Right renal pelvis (tissue), 4 donors: ENCODE measurements around the gene TNPO3. TPM values are rescaled to one million over a fixed set of nuclear protein-coding genes. Genes with fewer than 3 reads are reported as not detected.

ENCODE experiments used
- DNase-seq, 4 donors: peaks; one replicate each; pipeline ENCODE4 v3.0.0-alpha.2; 2013; ENCODE audit warnings: low read depth in 4 of 4, low spot score in 3 of 4, missing footprints in 1 of 4
- polyA plus RNA-seq, 4 donors: library from polyadenylated mRNA; unstranded; fragments of 120-200 nt; gene quantifications; one replicate each; pipeline ENCODE4 v1.2.1, GENCODE V29; 2013; ENCODE audit not compliant: insufficient read length in 4 of 4

The TNPO3 gene
- polyA plus RNA-seq, 4 donors, result 42.9 to 45.3 (median 43.7) TPM

- DNase-seq, result no peak
These were observed 113.5 kb downstream of the TNPO3 start for GRCh38 chr7:128941323-128941890.

- no peak for DNase-seq
These were observed 114.2 kb downstream of the TNPO3 start for GRCh38 chr7:128940494-128941322.

GRCh38 chr7:128939861-128940410, 115.0 kb downstream of the TNPO3 start:
- no peak for DNase-seq

DNA sequence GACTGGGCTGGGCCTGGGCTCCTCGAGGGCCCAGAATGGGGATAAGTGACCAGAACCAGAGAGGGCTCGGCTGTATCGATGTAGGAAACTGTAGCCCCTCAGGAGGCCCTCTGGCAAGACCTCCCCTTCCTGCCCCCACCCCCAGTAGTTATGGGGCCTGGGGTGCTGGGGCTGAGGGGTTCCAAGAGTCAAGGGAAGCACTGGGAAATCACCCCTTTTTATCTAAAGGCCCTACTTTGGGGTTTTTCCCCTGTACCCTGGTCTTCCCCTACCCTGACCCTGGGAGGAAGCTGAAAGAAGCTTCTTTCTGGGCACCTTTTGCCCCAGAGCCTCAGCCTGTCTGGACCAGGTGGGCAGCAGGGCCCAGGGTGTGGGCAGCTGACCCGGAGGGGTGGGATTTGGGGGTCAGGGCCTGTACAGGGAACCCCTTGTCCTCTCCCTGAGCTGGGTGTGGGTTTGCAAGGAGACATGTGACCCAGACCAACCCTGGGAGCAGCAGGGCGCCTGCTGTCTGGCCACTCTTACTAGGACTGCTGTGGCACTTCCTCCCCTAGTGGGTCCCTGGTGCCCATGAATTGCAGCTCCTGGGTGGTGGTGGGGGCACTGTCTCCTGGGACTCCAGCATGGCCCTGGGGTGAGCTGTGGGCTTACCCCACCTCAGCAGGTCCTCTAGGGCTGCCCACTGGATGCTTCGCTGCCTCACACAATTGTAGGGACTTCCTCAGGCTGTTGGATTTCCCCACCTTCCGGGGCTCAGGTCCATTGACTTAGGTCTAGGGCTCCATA, 115.6 kb downstream of the TNPO3 start:
- no peak for DNase-seq

GRCh38 chr7:128938544-128939074, 116.3 kb downstream of the TNPO3 start:
- DNase-seq, result no peak

DNA sequence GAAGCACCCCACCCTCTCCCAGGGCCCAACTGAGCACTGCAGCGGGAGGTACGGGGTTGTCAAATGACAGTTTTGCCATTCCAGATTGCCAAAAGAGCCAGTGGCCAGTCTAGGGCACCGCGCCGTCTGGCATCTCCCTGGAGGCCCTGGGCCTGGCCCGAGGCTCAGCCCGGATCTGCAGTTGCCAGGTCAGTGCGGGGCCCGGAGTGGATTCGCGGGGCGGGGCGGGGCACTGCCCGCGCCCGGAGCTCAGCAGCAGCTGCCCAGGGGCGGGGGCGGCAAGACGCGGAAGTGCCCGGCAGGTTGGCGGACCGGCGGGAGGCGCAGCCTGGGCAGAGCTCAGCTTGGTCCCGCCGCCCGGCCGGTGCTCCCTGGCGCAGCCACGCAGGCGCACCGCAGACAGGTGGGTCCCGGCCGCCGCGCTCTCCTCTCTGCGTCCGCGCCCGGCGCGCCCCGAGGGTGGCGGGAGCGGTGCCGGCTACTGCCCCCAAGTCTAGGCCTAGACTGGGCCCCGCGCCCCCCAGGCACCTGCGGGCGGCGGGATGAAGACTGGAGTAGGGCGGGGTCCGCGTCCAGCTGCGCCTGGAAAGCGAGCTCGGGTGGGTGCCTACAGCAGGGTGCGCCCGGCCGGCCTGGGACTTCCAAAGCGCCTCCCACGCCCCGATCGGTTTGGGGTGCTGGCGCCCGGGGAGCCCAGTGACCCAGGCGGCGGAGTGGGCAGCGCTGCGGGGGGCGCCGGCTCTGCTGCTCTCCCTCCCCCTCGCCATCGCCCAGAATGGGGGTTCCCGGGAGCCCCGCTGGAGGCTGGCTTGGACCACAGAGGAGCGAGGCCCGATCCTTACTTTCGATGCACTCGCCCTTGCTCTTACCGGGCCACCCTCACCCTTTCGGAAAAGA, 117.0 kb downstream of the TNPO3 start, which contains the start of gene IRF5:
TSS of gene IRF5 (plus strand) at position 281 of the 897 bp plus-strand sequence. CDS start 4,155 bp downstream, outside the sequence.
- DNase-seq, result no peak

- DNase-seq, result no peak
These were observed 117.7 kb downstream of the TNPO3 start for GRCh38 chr7:128937271-128937646.

GRCh38 chr7:128936798-128937197, 118.1 kb downstream of the TNPO3 start:
- no peak for DNase-seq

- no peak for DNase-seq
These were observed 119.6 kb downstream of the TNPO3 start for GRCh38 chr7:128935342-128935730.

- DNase-seq, result no peak
These were observed 120.3 kb downstream of the TNPO3 start for GRCh38 chr7:128934361-128935341.

DNA sequence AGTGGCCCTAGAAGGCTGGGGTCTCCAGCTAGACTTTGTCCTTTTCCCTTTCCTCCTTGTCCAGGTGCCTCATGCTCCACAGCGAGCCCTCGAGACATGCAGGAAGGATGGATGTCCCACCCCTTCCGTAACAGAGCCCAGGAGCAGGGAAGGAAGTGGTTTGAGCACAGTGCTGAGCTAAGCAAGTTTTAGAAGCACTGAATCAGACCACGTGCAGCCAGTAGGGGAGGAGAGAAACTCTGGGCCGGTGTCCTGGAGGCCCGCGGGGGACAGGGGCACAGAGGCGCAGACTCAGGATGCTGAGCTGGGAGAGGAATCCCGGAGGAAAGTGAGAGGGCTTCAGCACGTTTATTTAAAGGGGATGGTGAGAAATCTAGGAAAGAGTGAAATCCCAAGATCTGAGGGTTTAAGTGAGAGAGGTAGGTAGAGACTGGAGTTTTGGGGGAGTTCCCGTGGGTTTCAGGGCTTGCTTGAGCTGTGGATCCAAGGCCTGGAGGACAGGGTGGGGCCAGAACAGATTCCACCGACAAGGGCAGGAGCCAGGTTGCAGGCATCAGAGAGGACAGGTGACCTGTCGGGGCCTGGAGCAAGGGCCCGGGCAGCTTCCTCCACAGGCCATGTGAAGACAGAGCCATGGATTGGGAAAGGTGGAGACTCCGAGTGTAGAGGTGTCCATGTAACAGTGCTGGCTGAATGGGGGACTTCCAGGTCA, 121.6 kb downstream of the TNPO3 start:
- DNase-seq, result no peak

DNA sequence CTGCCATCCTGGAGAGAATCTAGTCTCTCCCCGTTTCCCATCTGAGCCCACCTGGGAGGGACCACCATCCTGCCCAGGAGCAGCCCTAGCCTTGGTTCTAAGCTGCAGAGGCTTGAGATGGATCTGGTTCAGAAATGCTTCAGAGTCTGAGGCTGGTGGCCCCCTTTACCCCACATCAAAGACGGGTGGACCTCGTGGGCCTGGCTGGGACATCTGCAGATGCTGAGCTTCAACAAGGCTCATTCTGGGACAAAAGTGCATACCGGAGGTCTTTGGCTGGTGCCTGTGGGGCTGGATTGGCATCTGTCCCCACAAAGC, 122.1 kb downstream of the TNPO3 start:
- no peak for DNase-seq

DNA sequence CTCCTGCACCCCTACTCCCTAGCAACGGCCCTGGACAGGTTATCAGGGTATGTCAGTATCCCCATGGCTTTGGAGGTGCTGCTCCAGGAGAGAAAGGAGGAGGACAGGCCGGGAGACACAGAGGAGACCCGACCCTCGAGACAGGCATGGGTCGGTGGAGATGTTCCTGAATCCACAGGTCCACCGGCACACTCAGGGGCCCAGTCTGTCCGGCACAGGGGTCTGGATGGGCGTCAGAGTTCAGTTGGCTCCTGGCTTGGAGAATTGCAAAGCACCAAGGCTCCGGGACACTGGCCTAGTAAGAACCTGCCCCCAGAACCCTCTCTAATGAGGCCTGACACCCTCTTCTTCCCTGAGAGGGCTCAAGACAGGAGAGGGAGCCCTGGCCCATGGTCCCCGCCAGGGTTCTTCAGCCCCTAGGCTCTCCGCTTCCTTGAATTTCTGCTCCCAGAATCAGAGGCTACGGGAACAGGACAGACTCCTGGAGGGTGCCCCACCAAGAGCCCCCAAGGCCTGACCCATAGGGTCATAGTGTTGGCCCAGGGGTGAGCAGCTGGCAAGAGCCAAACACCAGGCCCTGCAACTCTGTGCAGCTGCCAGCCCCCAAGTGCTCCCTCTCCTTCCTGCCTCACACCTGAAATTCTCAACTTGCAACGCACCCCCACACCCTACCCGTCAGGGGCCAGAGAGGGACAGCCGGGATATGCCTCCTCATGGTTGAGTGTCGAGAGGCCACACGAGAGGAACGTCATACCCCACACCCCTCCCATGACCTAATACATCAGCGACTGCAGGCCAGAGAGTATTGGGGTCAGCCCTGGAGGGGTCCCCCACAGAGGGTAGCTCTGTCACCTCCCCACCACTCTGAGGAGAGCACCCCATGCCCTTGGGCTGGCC, 122.7 kb downstream of the TNPO3 start:
- DNase-seq, result no peak

- DNase-seq, result no peak
These were observed 123.6 kb downstream of the TNPO3 start for GRCh38 chr7:128931190-128931798.

GRCh38 chr7:128928882-128929788, 125.8 kb downstream of the TNPO3 start:
- no peak for DNase-seq
